PC-9 (cell line): ENCODE results near the gene PHC2.

ENCODE experiments used
- CTCF ChIP-seq: fragments of 200-600 bp; sonication (generic); conservative IDR thresholded peaks from 2 replicates; pipeline ENCODE4 v1.6.1; 2017; ENCODE audit warnings: mixed run types, antibody characterized with exemption, mild to moderate bottlenecking, moderate library complexity
- EZH2 ChIP-seq: fragments of 200-600 bp; sonication (generic); IDR thresholded peaks from 2 replicates; pipeline ENCODE4 v1.8.0; 2017; ENCODE audit warnings: antibody characterized with exemption, low read depth

DNA sequence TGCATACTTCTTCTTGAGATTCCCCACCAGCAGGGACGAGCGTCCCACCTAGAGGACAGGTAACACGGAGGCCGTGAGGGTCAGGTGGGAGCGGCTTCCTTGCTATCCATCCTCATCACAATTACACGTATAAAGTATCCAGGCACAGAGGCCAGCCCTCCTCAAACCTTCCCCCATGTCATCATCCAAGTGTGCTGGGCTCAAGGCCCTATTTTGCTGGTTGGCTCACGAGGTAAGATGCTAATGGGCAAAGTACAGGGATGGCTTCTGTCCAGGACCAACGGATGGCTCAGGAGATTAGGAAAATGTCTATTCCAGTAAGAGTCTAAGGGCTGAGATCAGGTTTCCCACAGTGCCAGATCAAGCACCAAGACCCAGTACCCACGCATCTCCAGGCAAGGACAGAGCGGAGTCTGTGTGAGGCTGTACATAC, 98.5 kb downstream of the PHC2 start:
- no peak for TF ChIP-seq CTCF
- TF ChIP-seq EZH2, result no peak
